Neuronal stem cell (in vitro differentiated cells): ENCODE data around the gene EHBP1L1.

Experiments
- DNase-seq: peaks from one replicate; pipeline ENCODE4 v3.0.0-alpha.2; 2013; ENCODE audit warnings: low spot score
- H2AFZ ChIP-seq: one replicate; pipeline ENCODE4 v1.6.1; 2013; ENCODE audit warnings: mild to moderate bottlenecking, low read length, inconsistent platforms
- H2AK5ac ChIP-seq: 2 replicates; pipeline ENCODE4 v1.6.1; 2013; ENCODE audit warnings: low read depth, mild to moderate bottlenecking, inconsistent platforms, low read length, moderate library complexity, mixed read lengths
- H2BK120ac ChIP-seq: 2 replicates; pipeline ENCODE4 v1.6.1; 2013; ENCODE audit warnings: low read depth, mild to moderate bottlenecking, inconsistent platforms, low read length, moderate library complexity, mixed read lengths
- H2BK12ac ChIP-seq: one replicate; pipeline ENCODE4 v1.6.1; 2013; ENCODE audit warnings: low read length, inconsistent platforms
- H2BK15ac ChIP-seq: 2 replicates; pipeline ENCODE4 v1.6.1; 2013; ENCODE audit warnings: mild to moderate bottlenecking, low read length, inconsistent platforms, mixed read lengths
- H2BK5ac ChIP-seq: one replicate; pipeline ENCODE4 v1.6.1; 2013; ENCODE audit warnings: inconsistent platforms, mild to moderate bottlenecking, low read length, moderate library complexity
- H3K14ac ChIP-seq: one replicate; pipeline ENCODE4 v1.6.1; 2013; ENCODE audit warnings: low read length, inconsistent platforms
- H3K18ac ChIP-seq: 2 replicates; pipeline ENCODE4 v1.6.1; 2013; ENCODE audit warnings: low read length, inconsistent platforms
- H3K23ac ChIP-seq: 2 replicates; pipeline ENCODE4 v1.6.1; 2013; ENCODE audit warnings: low read depth, mild to moderate bottlenecking, mixed read lengths, low read length, inconsistent platforms; ENCODE audit not compliant: poor library complexity
- H3K27ac ChIP-seq: replicated peaks from 3 replicates; pipeline ENCODE4 v1.5.1; 2013; ENCODE audit warnings: low read length, inconsistent platforms
- H3K27me3 ChIP-seq, 3 experiments: 2 replicates each; pipeline ENCODE4 v1.6.1; 2013; ENCODE audit warnings: low read length in 3 of 3, mild to moderate bottlenecking in 2 of 3, inconsistent platforms in 1 of 3, low read depth in 1 of 3, mixed read lengths in 1 of 3, moderate library complexity in 1 of 3; ENCODE audit not compliant: control insufficient read depth in 3 of 3, insufficient read depth in 3 of 3
- H3K36me3 ChIP-seq, 2 donors: replicated peaks in 1 of 2; 2 replicates each; pipeline ENCODE4 v1.6.1; 2013; ENCODE audit warnings: low read length in 2 of 2; ENCODE audit not compliant: control insufficient read depth in 2 of 2, insufficient read depth in 2 of 2
- H3K4ac ChIP-seq: 2 replicates; pipeline ENCODE4 v1.6.1; 2013; ENCODE audit warnings: inconsistent platforms, mild to moderate bottlenecking, low read length, moderate library complexity
- H3K4me1 ChIP-seq, 2 donors: 1 replicate in 1 of 2; 2 replicates in 1 of 2; pipeline ENCODE4 v1.6.1; 2013; ENCODE audit warnings: low read length in 2 of 2, low read depth in 1 of 2; ENCODE audit not compliant: control insufficient read depth in 2 of 2, insufficient read depth in 1 of 2
- H3K4me2 ChIP-seq: one replicate; pipeline ENCODE4 v1.6.1; 2013; ENCODE audit warnings: mild to moderate bottlenecking, low read length, inconsistent platforms; ENCODE audit not compliant: insufficient read depth, poor library complexity, severe bottlenecking
- H3K4me3 ChIP-seq, 2 donors: 2 replicates each; pipeline ENCODE4 v1.5.1; 2013; ENCODE audit warnings: low read length in 2 of 2, mild to moderate bottlenecking in 2 of 2, inconsistent platforms in 1 of 2, moderate library complexity in 1 of 2
- H3K79me1 ChIP-seq: one replicate; pipeline ENCODE4 v1.6.1; 2013; ENCODE audit warnings: low read depth, mild to moderate bottlenecking, inconsistent platforms, low read length, moderate library complexity
- H3K9ac ChIP-seq: one replicate; pipeline ENCODE4 v1.6.1; 2013; ENCODE audit warnings: mild to moderate bottlenecking, low read depth, low read length, inconsistent platforms; ENCODE audit not compliant: poor library complexity
- H3K9me3 ChIP-seq, 2 donors: replicated peaks in 1 of 2; 2 replicates each; pipeline versions ENCODE3 to v1.6.1; 2013; ENCODE audit warnings: low read length in 2 of 2, mild to moderate bottlenecking in 2 of 2, inconsistent platforms in 1 of 2, low read depth in 1 of 2, mixed read lengths in 1 of 2, moderate library complexity in 1 of 2; ENCODE audit not compliant: control insufficient read depth in 2 of 2, insufficient read depth in 1 of 2
- H4K8ac ChIP-seq: one replicate; pipeline ENCODE4 v1.6.1; 2013; ENCODE audit warnings: low read depth, mild to moderate bottlenecking, inconsistent platforms, low read length, moderate library complexity
- H4K91ac ChIP-seq: one replicate; pipeline ENCODE4 v1.6.1; 2013; ENCODE audit warnings: low read length, low read depth, mild to moderate bottlenecking, inconsistent platforms; ENCODE audit not compliant: poor library complexity
- WGBS, 2 donors: extraction: QIAGEN DNeasy Blood & Tissue Kit; methylation state at CpG; one replicate each; pipeline ENCODE4 v1.1.7; 2013; ENCODE audit warnings: missing lambda C conversion rate in 2 of 2, mixed read lengths in 1 of 2; ENCODE audit not compliant: insufficient read length in 2 of 2, insufficient replicate concordance in 1 of 2; ENCODE audit errors: extremely low coverage in 2 of 2; 5-methylcytosine and 5-hydroxymethylcytosine counted together

EHBP1L1 gene

GRCh38 chr11:65634905-65635731 is 59.3 kb downstream of the EHBP1L1 start:
- no peak overlapping the region for H3K18ac ChIP-seq
- peak overlapping the region; percentile 65 for H4K8ac ChIP-seq
- H3K4ac ChIP-seq = no peak overlapping the region
- H3K9ac ChIP-seq = no peak overlapping the region
- no peak overlapping the region for H3K14ac ChIP-seq
- H2BK12ac ChIP-seq = no peak overlapping the region
- no peak overlapping the region for H3K23ac ChIP-seq
- no peak overlapping the region for H2AFZ ChIP-seq
- H2BK120ac ChIP-seq = no peak overlapping the region
- H3K27me3 ChIP-seq = no peaks in the 10 kb centered on the region
- H3K4me2 ChIP-seq = no peak overlapping the region
- peaks cover 11% of the 10 kb centered on the region for H3K79me1 ChIP-seq
- H3K36me3 ChIP-seq = peaks cover 43 to 59% of the 10 kb centered on the region in 2 donors
- H4K91ac ChIP-seq = no peak overlapping the region
- H3K27ac ChIP-seq = no peak overlapping the region
- H2AK5ac ChIP-seq = peak overlapping the region; percentile 46
- H3K4me3 ChIP-seq = no peak overlapping the region
- DNase-seq = no peak
- no CpG with 5 or more reads among the region's 46 CpGs for WGBS, 2 donors
- peaks cover 0 to 2% of the 10 kb centered on the region in 2 donors for H3K9me3 ChIP-seq
- H3K4me1 ChIP-seq = peaks cover 15 to 16% of the 10 kb centered on the region in 2 donors
- no peak overlapping the region for H2BK15ac ChIP-seq
- no peak overlapping the region for H2BK5ac ChIP-seq

DNA sequence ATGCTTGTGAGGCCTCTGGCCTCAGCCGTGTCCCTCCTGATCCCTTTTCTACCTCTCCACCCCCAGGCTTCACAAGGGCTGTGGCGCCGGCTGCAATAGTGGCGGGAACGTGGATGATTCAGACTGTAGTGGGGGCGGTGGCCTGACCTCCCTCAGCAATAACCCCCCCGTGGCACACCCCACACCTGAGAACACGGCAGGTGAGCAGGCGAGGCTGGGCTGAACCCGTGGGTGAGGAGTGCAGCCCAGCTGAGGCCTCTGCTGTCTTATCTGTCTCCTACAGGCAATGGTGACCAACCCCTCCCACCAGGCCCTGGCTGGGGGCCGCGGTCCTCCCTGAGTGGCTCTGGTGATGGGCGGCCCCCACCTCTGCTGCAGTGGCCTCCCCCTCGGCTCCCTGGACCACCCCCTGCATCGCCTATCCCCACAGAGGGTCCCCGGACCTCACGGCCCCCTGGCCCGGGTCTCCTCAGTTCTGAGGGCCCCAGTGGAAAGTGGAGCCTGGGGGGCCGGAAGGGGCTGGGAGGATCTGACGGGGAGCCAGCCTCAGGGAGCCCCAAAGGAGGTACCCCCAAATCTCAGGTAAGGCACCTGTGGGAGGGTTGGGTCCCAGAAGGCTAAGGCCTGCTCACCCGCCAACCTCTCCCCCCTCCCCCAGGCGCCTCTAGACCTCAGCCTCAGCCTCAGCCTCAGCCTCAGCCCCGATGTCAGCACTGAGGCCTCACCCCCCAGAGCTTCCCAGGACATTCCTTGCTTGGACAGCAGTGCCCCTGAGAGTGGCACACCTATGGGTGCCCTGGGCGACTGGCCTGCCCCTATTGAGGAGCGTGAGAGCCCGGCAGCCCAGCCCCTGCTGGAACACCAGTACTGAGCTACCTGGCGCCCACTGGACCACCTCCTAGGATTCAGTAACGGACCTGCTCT is 60.5 kb downstream of the EHBP1L1 start:
- no peak overlapping the region for H3K4me3 ChIP-seq
- no peak for DNase-seq
- H3K23ac ChIP-seq = peak overlapping the region; percentile 85
- H3K27ac ChIP-seq = no peak overlapping the region
- H3K79me1 ChIP-seq = peaks cover 11% of the 10 kb centered on the region
- peaks cover 0 to 2% of the 10 kb centered on the region in 2 donors for H3K9me3 ChIP-seq
- peaks cover 15 to 16% of the 10 kb centered on the region in 2 donors for H3K4me1 ChIP-seq
- no peak overlapping the region for H2BK5ac ChIP-seq
- H3K36me3 ChIP-seq = peaks cover 33 to 53% of the 10 kb centered on the region in 2 donors
- H2BK12ac ChIP-seq = no peak overlapping the region
- no CpG with 5 or more reads among the region's 28 CpGs for WGBS, 2 donors
- H2BK15ac ChIP-seq = no peak overlapping the region
- no peak overlapping the region for H2AFZ ChIP-seq
- no peaks in the 10 kb centered on the region for H3K27me3 ChIP-seq
- H2BK120ac ChIP-seq = no peak overlapping the region
- no peak overlapping the region for H3K4me2 ChIP-seq
- H3K4ac ChIP-seq = peak overlapping the region; percentile 6
- H3K9ac ChIP-seq = no peak overlapping the region
- no peak overlapping the region for H3K18ac ChIP-seq
- no peak overlapping the region for H4K91ac ChIP-seq
- peak overlapping the region; percentile 35 for H2AK5ac ChIP-seq
- H4K8ac ChIP-seq = no peak overlapping the region
- H3K14ac ChIP-seq = peak overlapping the region; percentile 56

DNA sequence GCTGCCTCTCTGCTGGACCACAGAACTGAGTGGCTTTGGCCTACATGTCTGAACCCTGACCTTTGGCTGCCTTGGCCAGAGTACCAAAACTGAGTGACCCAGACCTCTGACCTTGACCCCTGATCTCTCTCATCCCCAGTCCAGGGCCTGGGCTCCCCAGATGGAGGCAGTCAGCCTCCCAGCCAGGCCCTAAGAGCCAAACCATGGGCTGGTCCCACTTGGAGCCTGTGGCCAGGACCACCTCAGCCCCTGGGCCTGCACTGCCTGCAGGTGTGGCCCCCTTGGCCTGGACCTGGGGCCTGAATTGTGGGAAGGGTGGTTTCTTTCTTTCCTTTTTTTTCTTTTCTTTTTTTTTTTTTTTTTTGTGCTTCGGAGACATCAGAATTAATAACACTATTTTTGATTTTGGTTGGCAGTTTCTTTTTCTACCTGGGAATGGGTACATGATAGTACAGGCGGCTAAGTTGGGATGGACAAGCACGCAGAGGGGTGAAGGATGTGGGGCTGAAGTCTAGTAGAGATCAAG is 61.2 kb downstream of the EHBP1L1 start:
- Histone ChIP-seq H3K14ac (peak overlapping the region; percentile 56), H3K4me2 (no peak overlapping the region), H2BK12ac (no peak overlapping the region), H2BK15ac (no peak overlapping the region), H3K4ac (peak overlapping the region; percentile 6), H3K4me3 (peak overlapping the region in 1 of 2 donors; percentile 76), H3K9me3 (peaks cover 0 to 2% of the 10 kb centered on the region in 2 donors), H3K36me3 (peaks cover 29 to 53% of the 10 kb centered on the region in 2 donors), H3K79me1 (peaks cover 11% of the 10 kb centered on the region), H3K4me1 (peaks cover 16 to 18% of the 10 kb centered on the region in 2 donors), H3K27ac (peak overlapping the region; percentile 73), H3K23ac (peak overlapping the region; percentile 85), H3K9ac (peak overlapping the region; percentile 92), H4K8ac (no peak overlapping the region), H3K18ac (peak overlapping the region; percentile 76), H2AFZ (peak overlapping the region; percentile 62), H3K27me3 (no peaks in the 10 kb centered on the region), H2AK5ac (peak overlapping the region; percentile 40), H2BK120ac (no peak overlapping the region), H2BK5ac (peak overlapping the region; percentile 90), H4K91ac (no peak overlapping the region)
- DNase-seq = no peak
- WGBS, 2 donors = no CpG with 5 or more reads among the region's 3 CpGs
